Measurements from ENCODE around the gene HK2.
A peak's percentile ranks its signal among the peaks of the same experiment; 100 is the strongest.

Gene HK2

GRCh38 chr2:74858281-74858680 lies 24.4 kb downstream of the HK2 start:
- no peak for TF ChIP-seq POLR2A (IDR thresholded peaks at IDR 0.05; ENCODE audit: low read depth, low read length)
- no peak for DNase-seq (ENCODE audit: insufficient read length, low spot score)
- no peak for FAIRE-seq

- FAIRE-seq (no peak), DNase-seq (ENCODE audit: insufficient read length, low spot score) (no peak)
- TF ChIP-seq POLR2A (IDR thresholded peaks at IDR 0.05; ENCODE audit: low read depth, low read length) = no peak
Observed at GRCh38 chr2:74860079-74860478, 26.2 kb downstream of the HK2 start.

- DNase-seq (ENCODE audit: insufficient read length, low spot score) (no peak), FAIRE-seq (no peak)
- TF ChIP-seq POLR2A (IDR thresholded peaks at IDR 0.05; ENCODE audit: low read depth, low read length) = no peak
Observed at GRCh38 chr2:74860521-74860920, 26.6 kb downstream of the HK2 start.

- FAIRE-seq (no peak), DNase-seq (ENCODE audit: insufficient read length, low spot score) (no peak)
- no peak for TF ChIP-seq POLR2A (IDR thresholded peaks at IDR 0.05; ENCODE audit: low read depth, low read length)
Observed at GRCh38 chr2:74861531-74861930, 27.6 kb downstream of the HK2 start.

- DNase-seq (ENCODE audit: insufficient read length, low spot score) = no peak
Observed at GRCh38 chr2:74862020-74862964, 28.4 kb downstream of the HK2 start.

GRCh38 chr2:74863802-74864248 lies 29.9 kb downstream of the HK2 start:
- TF ChIP-seq POLR2A (IDR thresholded peaks at IDR 0.05; ENCODE audit: low read depth, low read length) = no peak
- FAIRE-seq = no peak
- no peak for DNase-seq (ENCODE audit: insufficient read length, low spot score)

More at GRCh38 chr2:74862020-74862964, 28.4 kb downstream of the HK2 start:
- FAIRE-seq = no peak
- TF ChIP-seq POLR2A (IDR thresholded peaks at IDR 0.05; ENCODE audit: low read depth, low read length) = no peak

GRCh38 chr2:74864728-74865722 lies 31.1 kb downstream of the HK2 start:
- DNase-seq (ENCODE audit: insufficient read length, low spot score) (no peak), FAIRE-seq (no peak)
- no peak for TF ChIP-seq POLR2A (IDR thresholded peaks at IDR 0.05; ENCODE audit: low read depth, low read length)

GRCh38 chr2:74865770-74866674 lies 32.1 kb downstream of the HK2 start:
- DNase-seq (ENCODE audit: insufficient read length, low spot score) (no peak), FAIRE-seq (no peak)
- TF ChIP-seq POLR2A (IDR thresholded peaks at IDR 0.05; ENCODE audit: low read depth, low read length) = no peak

GRCh38 chr2:74867841-74868658 lies 34.1 kb downstream of the HK2 start:
- DNase-seq (ENCODE audit: insufficient read length, low spot score) (peak; percentile 82), FAIRE-seq (peak; percentile 66)
- TF ChIP-seq POLR2A (IDR thresholded peaks at IDR 0.05; ENCODE audit: low read depth, low read length) = no peak

GRCh38 chr2:74869517-74869916 lies 35.6 kb downstream of the HK2 start:
- DNase-seq (ENCODE audit: insufficient read length, low spot score) = no peak
- no peak for FAIRE-seq
- TF ChIP-seq POLR2A (IDR thresholded peaks at IDR 0.05; ENCODE audit: low read depth, low read length) = no peak

- TF ChIP-seq POLR2A (IDR thresholded peaks at IDR 0.05; ENCODE audit: low read depth, low read length) = no peak
- DNase-seq (ENCODE audit: insufficient read length, low spot score) (no peak), FAIRE-seq (no peak)
Observed at GRCh38 chr2:74870951-74871350, 37.0 kb downstream of the HK2 start.

- no peak for FAIRE-seq
- DNase-seq (ENCODE audit: insufficient read length, low spot score) = no peak
- no peak for TF ChIP-seq POLR2A (IDR thresholded peaks at IDR 0.05; ENCODE audit: low read depth, low read length)
Observed at GRCh38 chr2:74871414-74871813, 37.5 kb downstream of the HK2 start.
